Gastrocnemius medialis (tissue), 4 donors: Measurements from ENCODE around the gene ZFC3H1.

Source experiments
- CTCF ChIP-seq, 5 experiments: fragments of 450-650 bp in 3 of 5; fragments of 200-600 bp in 2 of 5; sonication (generic) in 2 of 5; IDR thresholded peaks in 4 of 5; conservative IDR thresholded peaks in 1 of 5; 1 replicate in 4 of 5; 2 replicates in 1 of 5; pipeline ENCODE4 v1.5.1; 2016 to 2019; ENCODE audit warnings: antibody characterized with exemption in 5 of 5, mild to moderate bottlenecking in 3 of 5, moderate library complexity in 3 of 5
- POLR2A ChIP-seq, 2 donors: fragments of 450-650 bp; IDR thresholded peaks; one replicate each; pipeline ENCODE4 v1.6.1; 2017; ENCODE audit warnings: antibody characterized with exemption in 2 of 2, mild to moderate bottlenecking in 2 of 2, moderate library complexity in 2 of 2

DNA sequence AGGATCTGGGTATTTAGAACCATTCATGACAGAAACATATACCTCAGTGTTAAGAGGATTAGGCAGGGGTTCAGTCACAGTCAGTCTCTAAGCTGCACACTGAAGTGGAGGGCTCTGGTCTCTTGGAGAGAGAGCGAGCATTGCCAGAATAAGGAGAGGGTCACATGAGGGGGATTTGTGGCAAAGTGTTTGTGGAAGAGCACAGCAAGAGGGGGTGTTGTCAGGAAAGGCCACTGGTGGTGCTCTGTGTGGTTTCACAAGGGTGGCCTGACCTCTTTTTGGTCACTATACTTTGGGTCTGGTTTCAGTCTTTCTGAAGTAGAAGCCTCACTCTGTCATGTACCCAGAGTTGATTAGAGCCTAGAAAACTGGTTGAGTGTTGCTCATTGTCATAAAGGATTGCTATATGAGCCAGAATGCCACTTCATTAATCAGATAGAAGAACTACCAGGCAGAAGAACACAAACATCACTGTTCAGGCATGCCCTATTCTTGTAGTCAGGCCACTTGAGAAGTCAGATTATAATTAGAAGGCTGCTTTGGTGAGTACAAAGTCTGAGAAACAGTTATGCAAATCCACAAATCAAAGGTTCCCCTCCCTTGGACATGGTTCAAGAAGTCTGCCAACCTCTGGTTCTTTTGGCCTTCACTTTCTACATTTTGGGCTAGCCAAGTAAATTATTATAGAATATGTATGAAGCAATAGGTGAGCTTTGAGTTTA, 30.6 kb upstream of the ZFC3H1 start:
- no peak for TF ChIP-seq CTCF (IDR thresholded peaks at IDR 0.05 in 4 of 5, conservative IDR thresholded peaks at IDR 0.05 in 1 of 5)
- TF ChIP-seq POLR2A (IDR thresholded peaks at IDR 0.05), result no peak
